HCT116 (cell line): ENCODE data around the gene THBS4. TPM values are rescaled to one million over a fixed set of nuclear protein-coding genes. Genes with fewer than 3 reads are reported as not detected.

Source experiments
- ATAC-seq: fragments of 200-7000 bp; cut with Tn5 transposase; 2 replicates; pipeline ENCODE4 v1.9.1; 2020; ENCODE audit warnings: mild to moderate bottlenecking, moderate library complexity
- BruUV-seq: library from RNA; stranded (reverse); fragments of 400-500 nt; replicated peaks from 2 replicates; lab custom pipeline; 2021; lab: Mats Ljungman, UMichigan
- CTCF ChIA-PET: fragments of 300-600 bp; sonication (Branson Sonifier 250); formaldehyde crosslinking; loops from one replicate; lab custom pipeline; 2021; ENCODE audit warnings: antibody characterized with exemption; lab: Charles Lee
- POLR2A ChIA-PET: fragments of 300-600, 350-600 bp; sonication (Branson Sonifier 250); formaldehyde crosslinking; loops from one replicate; lab custom pipeline; 2021; ENCODE audit warnings: antibody characterized with exemption; lab: Charles Lee
- RAD21 ChIA-PET, 2 experiments: fragments of 300-600 bp; sonication (Branson Sonifier 250); formaldehyde crosslinking; loops; one replicate each; lab custom pipeline; 2023; ENCODE audit warnings: low total read pairs in 2 of 2; ENCODE audit not compliant: uncharacterized antibody in 2 of 2, unreplicated experiment in 2 of 2, low non-redundant PET in 1 of 2; lab: Charles Lee
- DNase-seq: peaks from one replicate; pipeline ENCODE4 v3.0.0-alpha.2; 2010; ENCODE audit warnings: low read depth, low spot score
- H2AFZ ChIP-seq: fragments of 200-600 bp; shearing (Covaris generic), sonication (generic); 2 replicates; pipeline ENCODE4 v1.6.1; 2017; ENCODE audit warnings: low read depth, mixed run types, mixed read lengths, antibody characterized with exemption, low read length; ENCODE audit not compliant: poor library complexity, severe bottlenecking
- H3K27ac ChIP-seq: 2 replicates; pipeline ENCODE4 v1.5.1; 2012; ENCODE audit warnings: low read depth, low read length
- H3K27me3 ChIP-seq: fragments of 200-600 bp; sonication (generic); 2 replicates; pipeline ENCODE4 v1.6.1; 2016; ENCODE audit warnings: mixed run types, low read length, mixed read lengths; ENCODE audit not compliant: insufficient read depth
- H3K36me3 ChIP-seq, 2 experiments: fragments of 200-500 bp in 1 of 2; fragments of 200-600 bp in 1 of 2; sonication (Bioruptor generic) in 1 of 2; sonication (generic) in 1 of 2; 2 replicates each; pipeline versions ENCODE4 v1.5.1 to v1.6.1; 2014 to 2016; ENCODE audit warnings: low read length in 2 of 2, inconsistent platforms in 1 of 2, mixed read lengths in 1 of 2, mixed run types in 1 of 2; ENCODE audit not compliant: insufficient read depth in 2 of 2, control insufficient read depth in 1 of 2
- H3K4me1 ChIP-seq, 2 experiments: fragments of 200-600 bp in 1 of 2; sonication (generic) in 1 of 2; 2 replicates each; pipeline versions ENCODE4 v1.5.1 to v1.6.1; 2012 to 2017; ENCODE audit warnings: low read length in 2 of 2, inconsistent platforms in 1 of 2, mild to moderate bottlenecking in 1 of 2, mixed read lengths in 1 of 2, mixed run types in 1 of 2, moderate library complexity in 1 of 2; ENCODE audit not compliant: insufficient read depth in 2 of 2, control insufficient read depth in 1 of 2
- H3K4me2 ChIP-seq: fragments of 200-600 bp; sonication (generic); 2 replicates; pipeline ENCODE4 v1.6.1; 2017; ENCODE audit warnings: mixed run types, low read length, mixed read lengths
- H3K4me3 ChIP-seq, 2 experiments: fragments of 200-600 bp in 1 of 2; sonication (generic) in 1 of 2; replicated peaks in 1 of 2; 2 replicates each; pipeline ENCODE4 v1.5.1; 2011 to 2016; ENCODE audit warnings: low read length in 2 of 2, control low read depth in 1 of 2, low read depth in 1 of 2, mild to moderate bottlenecking in 1 of 2, mixed read lengths in 1 of 2, mixed run types in 1 of 2
- H3K79me2 ChIP-seq: fragments of 200-600 bp; sonication (generic); 2 replicates; pipeline ENCODE4 v1.6.1; 2017; ENCODE audit warnings: mild to moderate bottlenecking, mixed run types, low read length, moderate library complexity, mixed read lengths; ENCODE audit not compliant: insufficient read depth
- H3K9ac ChIP-seq: fragments of 200-600 bp; sonication (generic); 2 replicates; pipeline ENCODE4 v1.6.1; 2016; ENCODE audit warnings: low read length, mixed read lengths
- H3K9me2 ChIP-seq: fragments of 200-600 bp; sonication (generic), shearing (Covaris generic); 2 replicates; pipeline ENCODE4 v1.6.1; 2017; ENCODE audit warnings: mixed run types, mild to moderate bottlenecking, moderate library complexity; ENCODE audit not compliant: insufficient read depth
- H3K9me3 ChIP-seq, 2 experiments: fragments of 200-500 bp in 1 of 2; fragments of 200-600 bp in 1 of 2; sonication (Bioruptor generic) in 1 of 2; sonication (generic) in 1 of 2; 2 replicates each; pipeline ENCODE4 v1.6.1; 2014 to 2017; ENCODE audit warnings: low read length in 2 of 2, mixed read lengths in 2 of 2, inconsistent platforms in 1 of 2, low read depth in 1 of 2, mild to moderate bottlenecking in 1 of 2, mixed run types in 1 of 2, moderate library complexity in 1 of 2; ENCODE audit not compliant: control insufficient read depth in 1 of 2, insufficient read depth in 1 of 2
- H4K20me1 ChIP-seq: fragments of 200-600 bp; sonication (generic), shearing (Covaris generic); 2 replicates; pipeline ENCODE4 v1.6.1; 2017; ENCODE audit warnings: mixed run types, mild to moderate bottlenecking, moderate library complexity; ENCODE audit not compliant: insufficient read depth
- CEBPB ChIP-seq: IDR thresholded peaks from 2 replicates; pipeline ENCODE4 v1.6.1; 2012; ENCODE audit warnings: low read depth
- EGR1 ChIP-seq: IDR thresholded peaks from 2 replicates; pipeline ENCODE4 v1.6.1; 2012; ENCODE audit warnings: low read depth
- ELF1 ChIP-seq: IDR thresholded peaks from 2 replicates; pipeline ENCODE4 v1.6.1; 2012; ENCODE audit warnings: low read depth, borderline replicate concordance
- EZH2 ChIP-seq: fragments of 200-600 bp; sonication (generic); IDR thresholded peaks from 2 replicates; pipeline ENCODE4 v1.6.1; 2017; ENCODE audit warnings: antibody characterized with exemption, mixed run types
- EZH2phosphoT487 ChIP-seq: fragments of 200-600 bp; IDR thresholded peaks from 2 replicates; pipeline ENCODE4 v1.6.1; 2018; ENCODE audit warnings: antibody characterized with exemption, borderline replicate concordance
- FOSL1 ChIP-seq: IDR thresholded peaks from 2 replicates; pipeline ENCODE4 v1.6.1; 2012; ENCODE audit warnings: low read depth
- JUND ChIP-seq: IDR thresholded peaks from 2 replicates; pipeline ENCODE4 v1.6.1; 2012
- MAX ChIP-seq: IDR thresholded peaks from 2 replicates; pipeline ENCODE4 v1.6.1; 2012
- POLR2A ChIP-seq: IDR thresholded peaks from 2 replicates; pipeline ENCODE4 v1.7.0; 2011; ENCODE audit warnings: borderline replicate concordance; ENCODE audit not compliant: insufficient read depth, insufficient read length; ENCODE audit errors: extremely low read depth
- SIN3A ChIP-seq: IDR thresholded peaks from 2 replicates; pipeline ENCODE4 v1.6.1; 2012; ENCODE audit warnings: low read depth
- SP1 ChIP-seq: IDR thresholded peaks from 2 replicates; pipeline ENCODE4 v1.6.1; 2012; ENCODE audit warnings: low read depth
- YY1 ChIP-seq: IDR thresholded peaks from 2 replicates; pipeline ENCODE4 v1.6.1; 2011; ENCODE audit warnings: low read length, low read depth, moderate library complexity, mild to moderate bottlenecking; ENCODE audit not compliant: insufficient replicate concordance; ENCODE audit errors: extremely low read depth
- ZFX ChIP-seq: fragments of 450-650 bp; IDR thresholded peaks from 2 replicates; pipeline ENCODE4 v1.6.1; 2017
- ZNF274 ChIP-seq: fragments of 200-500 bp; sonication (Bioruptor generic); IDR thresholded peaks from 2 replicates; pipeline ENCODE4 v1.6.1; 2014; ENCODE audit warnings: mild to moderate bottlenecking, low read depth, low read length, inconsistent platforms
- intact Hi-C: fragments of 100-400 bp; cut with micrococcal nuclease; formaldehyde crosslinking; loops from 2 replicates; pipeline ENCODE4 v1.10.0; 2022
- total RNA-seq: library from RNA; stranded (reverse); gene quantifications from one replicate; pipeline ENCODE4 v1.2.1, GENCODE V29; 2021; ENCODE audit not compliant: unreplicated experiment
- TF ChIP-seq, protein P1 (sequence below), 3 experiments: fragments of 200-600 bp in 1 of 3; sonication (generic) in 1 of 3; IDR thresholded peaks in 2 of 3; conservative IDR thresholded peaks in 1 of 3; 2 replicates each; pipeline ENCODE4 v1.5.1; 2012 to 2017; ENCODE audit warnings: low read depth in 2 of 3, low read length in 2 of 3, antibody characterized with exemption in 1 of 3, borderline replicate concordance in 1 of 3, control low read depth in 1 of 3, mild to moderate bottlenecking in 1 of 3, mixed read lengths in 1 of 3, mixed run types in 1 of 3, moderate library complexity in 1 of 3; ENCODE audit not compliant: insufficient read depth in 1 of 3
- TF ChIP-seq, protein P2 (sequence below): IDR thresholded peaks from 2 replicates; pipeline ENCODE4 v1.6.1; 2012; ENCODE audit warnings: low read depth

THBS4 gene
- total RNA-seq, 1 experiment from 2014 or later, result 1.5 TPM

- Histone ChIP-seq H3K27ac (no peak overlapping the region), H3K9ac (no peak overlapping the region), H3K79me2 (no peaks in the 10 kb centered on the region), H2AFZ (no peak overlapping the region), H3K36me3 (no peaks in the 10 kb centered on the region), H3K27me3 (no peaks in the 10 kb centered on the region), H3K4me1 (no peaks in the 10 kb centered on the region), H3K4me2 (no peak overlapping the region), H3K9me3 (no peaks in the 10 kb centered on the region), H3K9me2 (no peaks in the 10 kb centered on the region), H3K4me3 (no peak overlapping the region), H4K20me1 (no peaks in the 10 kb centered on the region)
- TF ChIP-seq ZFX (no peak), EZH2phosphoT487 (no peak)
- BruUV-seq, result no TSS peak
- ChIA-PET RAD21 (no interaction called here), CTCF (no interaction called here), POLR2A (no interaction called here)
- DNase-seq, result no peak
- intact Hi-C loops, result no loop called here
- no peak for ATAC-seq
These were observed 8.0 kb downstream of the THBS4 start for GRCh38 chr5:80043187-80043586.

DNA sequence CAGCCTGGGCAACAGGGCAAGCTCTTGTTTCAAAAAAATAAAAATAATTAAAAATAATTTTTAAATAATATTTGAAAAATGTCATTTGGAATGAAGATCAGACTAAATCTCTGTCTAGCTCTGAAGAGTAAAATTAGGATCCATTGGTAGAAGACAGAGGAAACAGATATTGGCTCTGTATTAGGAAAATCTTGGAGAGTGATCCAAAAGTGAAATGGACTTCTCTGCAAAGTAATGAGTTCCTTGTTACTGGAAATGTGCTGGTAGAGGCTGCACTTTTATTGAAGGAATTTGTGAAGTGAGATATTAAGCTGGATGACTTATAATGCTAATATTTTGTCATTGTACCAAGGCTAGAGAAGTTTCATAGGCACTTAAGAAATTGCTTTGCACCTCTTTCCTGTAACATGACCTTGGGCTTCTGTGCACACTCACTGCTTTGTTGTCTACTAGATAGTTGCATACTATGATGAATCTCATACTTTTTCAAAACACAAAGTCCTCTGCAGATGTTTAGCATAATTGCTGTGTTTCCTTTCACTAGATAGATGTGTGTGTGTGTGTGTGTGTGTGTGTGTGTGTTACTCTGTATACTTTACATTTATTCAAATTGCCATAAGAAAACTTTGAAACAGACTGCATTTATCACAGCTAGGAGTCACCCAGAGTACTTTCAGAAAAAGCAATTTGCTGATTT lies 13.1 kb downstream of the THBS4 start:
- ChIA-PET CTCF (no interaction called here), RAD21 (no interaction called here), POLR2A (no interaction called here)
- Histone ChIP-seq H3K9me2 (no peaks in the 10 kb centered on the region), H2AFZ (no peak overlapping the region), H3K27me3 (no peaks in the 10 kb centered on the region), H4K20me1 (no peaks in the 10 kb centered on the region), H3K79me2 (no peaks in the 10 kb centered on the region), H3K4me3 (no peak overlapping the region), H3K4me1 (no peaks in the 10 kb centered on the region), H3K9me3 (no peaks in the 10 kb centered on the region), H3K9ac (no peak overlapping the region), H3K4me2 (no peak overlapping the region), H3K36me3 (no peaks in the 10 kb centered on the region), H3K27ac (no peak overlapping the region)
- BruUV-seq, result no TSS peak
- ATAC-seq (no peak), DNase-seq (no peak)
- intact Hi-C loops, result no loop called here
- TF ChIP-seq EZH2phosphoT487 (no peak), ZFX (no peak), MAX (no peak), EZH2 (no peak), SIN3A (no peak), YY1 (no peak), ELF1 (no peak), SP1 (no peak), POLR2A (no peak), FOSL1 (no peak), JUND (no peak), ZNF274 (no peak), EGR1 (no peak), CEBPB (no peak)
- TF ChIP-seq, protein P1, sequence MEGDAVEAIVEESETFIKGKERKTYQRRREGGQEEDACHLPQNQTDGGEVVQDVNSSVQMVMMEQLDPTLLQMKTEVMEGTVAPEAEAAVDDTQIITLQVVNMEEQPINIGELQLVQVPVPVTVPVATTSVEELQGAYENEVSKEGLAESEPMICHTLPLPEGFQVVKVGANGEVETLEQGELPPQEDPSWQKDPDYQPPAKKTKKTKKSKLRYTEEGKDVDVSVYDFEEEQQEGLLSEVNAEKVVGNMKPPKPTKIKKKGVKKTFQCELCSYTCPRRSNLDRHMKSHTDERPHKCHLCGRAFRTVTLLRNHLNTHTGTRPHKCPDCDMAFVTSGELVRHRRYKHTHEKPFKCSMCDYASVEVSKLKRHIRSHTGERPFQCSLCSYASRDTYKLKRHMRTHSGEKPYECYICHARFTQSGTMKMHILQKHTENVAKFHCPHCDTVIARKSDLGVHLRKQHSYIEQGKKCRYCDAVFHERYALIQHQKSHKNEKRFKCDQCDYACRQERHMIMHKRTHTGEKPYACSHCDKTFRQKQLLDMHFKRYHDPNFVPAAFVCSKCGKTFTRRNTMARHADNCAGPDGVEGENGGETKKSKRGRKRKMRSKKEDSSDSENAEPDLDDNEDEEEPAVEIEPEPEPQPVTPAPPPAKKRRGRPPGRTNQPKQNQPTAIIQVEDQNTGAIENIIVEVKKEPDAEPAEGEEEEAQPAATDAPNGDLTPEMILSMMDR (IDR thresholded peaks at IDR 0.05 in 2 of 3, conservative IDR thresholded peaks at IDR 0.05 in 1 of 3; ENCODE audit: borderline replicate concordance in 1 of 3, insufficient read depth in 1 of 3, low read depth in 2 of 3, low read length in 2 of 3), result no peak
- TF ChIP-seq, protein P2, sequence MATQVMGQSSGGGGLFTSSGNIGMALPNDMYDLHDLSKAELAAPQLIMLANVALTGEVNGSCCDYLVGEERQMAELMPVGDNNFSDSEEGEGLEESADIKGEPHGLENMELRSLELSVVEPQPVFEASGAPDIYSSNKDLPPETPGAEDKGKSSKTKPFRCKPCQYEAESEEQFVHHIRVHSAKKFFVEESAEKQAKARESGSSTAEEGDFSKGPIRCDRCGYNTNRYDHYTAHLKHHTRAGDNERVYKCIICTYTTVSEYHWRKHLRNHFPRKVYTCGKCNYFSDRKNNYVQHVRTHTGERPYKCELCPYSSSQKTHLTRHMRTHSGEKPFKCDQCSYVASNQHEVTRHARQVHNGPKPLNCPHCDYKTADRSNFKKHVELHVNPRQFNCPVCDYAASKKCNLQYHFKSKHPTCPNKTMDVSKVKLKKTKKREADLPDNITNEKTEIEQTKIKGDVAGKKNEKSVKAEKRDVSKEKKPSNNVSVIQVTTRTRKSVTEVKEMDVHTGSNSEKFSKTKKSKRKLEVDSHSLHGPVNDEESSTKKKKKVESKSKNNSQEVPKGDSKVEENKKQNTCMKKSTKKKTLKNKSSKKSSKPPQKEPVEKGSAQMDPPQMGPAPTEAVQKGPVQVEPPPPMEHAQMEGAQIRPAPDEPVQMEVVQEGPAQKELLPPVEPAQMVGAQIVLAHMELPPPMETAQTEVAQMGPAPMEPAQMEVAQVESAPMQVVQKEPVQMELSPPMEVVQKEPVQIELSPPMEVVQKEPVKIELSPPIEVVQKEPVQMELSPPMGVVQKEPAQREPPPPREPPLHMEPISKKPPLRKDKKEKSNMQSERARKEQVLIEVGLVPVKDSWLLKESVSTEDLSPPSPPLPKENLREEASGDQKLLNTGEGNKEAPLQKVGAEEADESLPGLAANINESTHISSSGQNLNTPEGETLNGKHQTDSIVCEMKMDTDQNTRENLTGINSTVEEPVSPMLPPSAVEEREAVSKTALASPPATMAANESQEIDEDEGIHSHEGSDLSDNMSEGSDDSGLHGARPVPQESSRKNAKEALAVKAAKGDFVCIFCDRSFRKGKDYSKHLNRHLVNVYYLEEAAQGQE, result no peak
